HG03064 (cell line): ENCODE measurements around the gene CASP4.
"Not testable (repeated sequence)": the region's sequence is repeated elsewhere in the genome, so short reads cannot be mapped to it uniquely, and the experiment has no call there.

Source experiments
- ATAC-seq: cut with Tn5 transposase; IDR thresholded peaks from one replicate; pipeline ENCODE4 v1.9.1; 2021; ENCODE audit warnings: low read depth; ENCODE audit not compliant: unreplicated experiment

The CASP4 gene

GRCh38 chr11:104962852-104963251 is 5.5 kb downstream of the CASP4 start:
- no peak for ATAC-seq

- no peak for ATAC-seq
Measured at GRCh38 chr11:104957280-104957679, 11.1 kb downstream of the CASP4 start.

GRCh38 chr11:104956528-104956927 is 11.8 kb downstream of the CASP4 start:
- no peak for ATAC-seq

- peak; percentile 89 for ATAC-seq
Measured at GRCh38 chr11:104946907-104947306, 21.5 kb downstream of the CASP4 start.

GRCh38 chr11:104944076-104944475 is 24.3 kb downstream of the CASP4 start:
- ATAC-seq, result no peak

GRCh38 chr11:104943561-104943960 is 24.8 kb downstream of the CASP4 start:
- ATAC-seq, result no peak

GRCh38 chr11:104934594-104934993 is 33.8 kb downstream of the CASP4 start:
- ATAC-seq, result no peak

- not testable (repeated sequence) for ATAC-seq
Measured at GRCh38 chr11:104934073-104934472, 34.3 kb downstream of the CASP4 start.

GRCh38 chr11:104928811-104929210 is 39.6 kb downstream of the CASP4 start:
- no peak for ATAC-seq

GRCh38 chr11:104926771-104927611 is 41.4 kb downstream of the CASP4 start:
- ATAC-seq, result no peak

GRCh38 chr11:104925850-104926249 is 42.5 kb downstream of the CASP4 start:
- no peak for ATAC-seq

- no peak for ATAC-seq
Measured at GRCh38 chr11:104918113-104918824, 50.1 kb downstream of the CASP4 start.

GRCh38 chr11:104917271-104918112 is 50.9 kb downstream of the CASP4 start:
- ATAC-seq, result no peak

GRCh38 chr11:104916442-104916841 is 51.9 kb downstream of the CASP4 start:
- no peak for ATAC-seq

- ATAC-seq, result no peak
Measured at GRCh38 chr11:104912102-104912501, 56.3 kb downstream of the CASP4 start.

- ATAC-seq, result no peak
Measured at GRCh38 chr11:104908186-104908531, 60.2 kb downstream of the CASP4 start.

GRCh38 chr11:104907521-104908185 is 60.7 kb downstream of the CASP4 start:
- ATAC-seq, result peak; percentile 78

GRCh38 chr11:104905271-104905670 is 63.1 kb downstream of the CASP4 start:
- no peak for ATAC-seq

GRCh38 chr11:104899226-104899625 is 69.1 kb downstream of the CASP4 start:
- no peak for ATAC-seq

GRCh38 chr11:104898685-104899013 is 69.7 kb downstream of the CASP4 start:
- peak; percentile 14 for ATAC-seq
